HG02943 (cell line): Measurements from ENCODE around the gene GALNT13.

Experiments used
- ATAC-seq: cut with Tn5 transposase; IDR thresholded peaks from one replicate; pipeline ENCODE4 v1.9.1; 2021; ENCODE audit warnings: mild to moderate bottlenecking, low read depth, moderate library complexity; ENCODE audit not compliant: unreplicated experiment

The GALNT13 gene

DNA sequence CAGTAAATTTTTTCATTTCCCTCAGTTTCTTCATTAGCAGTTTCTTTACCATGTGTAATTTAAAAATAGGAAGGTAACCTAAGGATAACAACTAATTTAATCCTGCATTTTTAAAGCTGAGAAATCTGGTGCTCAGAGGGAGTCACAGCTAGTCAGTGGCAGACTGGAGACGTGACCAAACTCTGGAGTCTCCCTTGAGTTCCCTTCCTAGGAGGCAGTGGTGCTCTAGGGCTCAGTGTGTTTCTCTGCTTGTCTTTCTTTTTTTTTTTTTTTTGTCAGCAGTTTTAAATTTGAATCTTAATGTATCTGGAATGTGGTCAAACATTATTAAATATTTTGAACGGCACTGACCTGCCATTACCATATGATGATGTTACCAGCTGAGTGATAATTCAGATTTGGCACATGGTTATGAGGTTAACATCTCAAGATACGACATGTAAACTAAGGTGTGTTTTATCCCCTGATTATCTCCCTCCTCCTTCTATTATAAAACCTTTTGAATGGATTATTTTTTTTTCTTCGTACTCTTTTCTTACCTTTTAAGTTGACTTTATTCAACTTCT lies 226.2 kb downstream of the GALNT13 start:
- ATAC-seq: no peak

DNA sequence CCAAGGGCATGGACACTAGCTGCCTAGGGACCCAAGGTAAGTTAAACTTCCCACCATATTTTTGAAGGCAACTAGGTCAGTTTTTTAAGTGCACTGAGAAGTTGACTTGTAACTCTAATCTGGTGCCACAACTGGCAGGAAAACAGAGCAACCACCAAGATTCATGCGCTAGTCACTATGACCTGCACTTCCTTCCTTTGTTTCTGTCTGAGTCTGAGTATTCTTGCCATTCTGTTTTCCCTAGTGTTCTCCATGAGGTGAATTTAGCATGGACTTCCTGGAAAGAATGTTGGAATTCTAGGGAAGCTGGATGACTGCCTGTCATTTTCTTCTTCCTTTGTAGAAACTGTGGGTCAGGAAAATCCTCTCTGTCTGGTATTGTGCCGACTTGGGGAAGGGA lies 249.0 kb downstream of the GALNT13 start:
- no peak for ATAC-seq

DNA sequence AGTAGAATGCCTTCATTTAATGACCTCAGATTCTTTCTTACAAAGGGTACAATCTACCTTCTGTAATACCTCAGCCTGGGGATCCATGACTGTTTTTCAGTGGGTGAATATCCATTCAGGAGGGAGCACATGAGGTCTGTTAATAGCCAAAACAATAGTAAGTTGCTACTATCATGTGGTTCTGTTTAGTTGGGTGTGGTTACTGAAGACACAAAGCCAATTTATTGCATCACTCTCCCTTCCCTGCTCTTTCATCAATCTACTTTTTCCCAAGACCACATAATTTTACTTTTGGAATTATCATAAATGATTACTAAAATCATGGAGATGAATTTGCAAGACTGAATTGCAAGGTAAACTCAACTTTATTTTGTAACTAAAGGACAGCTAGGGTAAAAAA lies 254.2 kb downstream of the GALNT13 start:
- no peak for ATAC-seq

DNA sequence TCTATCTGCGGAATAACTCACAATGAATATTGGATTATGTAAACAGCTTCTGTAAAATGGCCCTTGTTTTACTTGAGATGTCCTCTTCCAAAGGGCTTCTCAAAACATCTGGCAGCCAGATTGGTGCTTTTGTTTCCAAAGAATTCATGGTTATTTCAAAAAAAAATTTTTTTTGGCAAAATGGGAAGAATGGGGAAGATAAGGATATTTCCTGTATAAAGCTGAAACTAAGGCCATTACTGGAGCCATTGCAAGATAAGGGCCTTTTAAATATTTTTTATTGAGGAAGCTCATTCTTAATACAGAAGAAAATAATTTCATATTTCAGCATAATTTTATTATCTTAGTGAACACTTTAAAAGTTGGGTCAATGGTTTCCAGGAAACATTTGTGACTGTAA lies 259.1 kb downstream of the GALNT13 start:
- no peak for ATAC-seq

DNA sequence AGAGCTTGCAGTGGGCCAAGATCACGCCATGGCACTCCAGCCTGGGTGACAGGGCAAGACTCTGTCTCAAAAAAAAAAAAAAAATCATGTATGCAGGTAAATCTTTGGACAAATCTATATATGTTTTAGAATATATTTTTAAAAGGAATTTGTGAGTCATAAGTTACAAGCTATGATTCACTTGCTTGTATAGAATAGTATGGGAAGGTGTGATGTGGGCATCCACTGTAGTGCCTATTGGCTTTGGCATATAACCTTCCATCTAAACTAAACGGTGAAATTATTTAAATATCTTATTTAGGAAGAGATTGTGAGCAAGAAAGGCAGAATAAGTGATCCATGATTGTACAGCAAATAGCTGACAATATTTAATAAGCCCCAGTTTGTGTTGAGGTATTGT lies 261.1 kb downstream of the GALNT13 start:
- ATAC-seq: no peak

DNA sequence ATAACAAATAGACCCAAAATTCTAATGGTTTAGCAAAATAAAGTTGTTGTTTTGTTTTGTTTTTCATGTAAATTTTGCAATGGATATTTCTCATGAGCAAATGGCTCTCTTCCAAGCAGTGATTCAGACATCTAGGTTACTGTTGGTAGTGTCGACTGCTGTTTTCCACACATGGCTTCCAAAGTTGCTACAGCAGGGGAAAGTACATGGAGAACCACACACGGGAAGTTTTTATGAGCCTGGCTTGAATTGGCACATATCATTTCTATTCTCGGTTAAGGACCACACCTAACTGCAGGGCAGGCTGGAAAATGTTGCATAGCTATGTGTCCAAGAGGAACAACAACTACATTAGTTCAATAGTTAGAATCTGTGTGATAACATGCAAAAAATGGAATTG lies 262.1 kb downstream of the GALNT13 start:
- no peak for ATAC-seq

DNA sequence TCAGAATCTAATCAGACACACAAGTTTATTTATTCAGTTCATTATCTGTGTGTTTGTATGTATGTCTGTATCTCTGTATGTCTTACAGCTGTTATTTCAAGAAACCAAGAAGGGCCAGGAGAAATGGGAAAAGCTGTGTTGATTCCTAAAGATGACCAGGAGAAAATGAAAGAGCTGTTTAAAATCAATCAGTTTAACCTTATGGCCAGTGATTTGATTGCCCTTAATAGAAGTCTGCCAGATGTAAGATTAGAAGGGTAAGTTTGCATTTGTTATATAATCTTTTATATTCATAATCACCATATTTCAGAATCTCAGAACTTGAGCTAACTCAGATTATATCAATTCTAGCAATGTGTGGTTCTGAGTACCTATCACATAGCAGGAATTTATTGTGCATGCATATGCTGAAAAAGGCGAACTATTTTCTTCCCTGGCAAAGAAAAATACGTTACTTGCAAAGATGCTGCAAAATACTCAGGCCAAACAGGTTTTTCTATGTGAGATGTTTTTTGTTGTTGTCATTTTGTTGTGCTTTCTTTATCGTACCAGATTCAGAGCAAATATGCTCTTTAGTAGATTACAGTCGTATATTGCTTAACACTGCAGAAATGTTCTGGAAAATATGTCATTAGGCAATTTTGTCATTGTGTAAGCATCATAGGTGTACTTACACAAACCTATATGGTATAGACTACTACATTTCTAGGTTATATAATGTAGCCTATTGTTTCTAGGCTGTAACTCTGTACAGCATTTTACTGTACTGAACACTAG lies 268.7 kb downstream of the GALNT13 start:
- ATAC-seq: no peak

DNA sequence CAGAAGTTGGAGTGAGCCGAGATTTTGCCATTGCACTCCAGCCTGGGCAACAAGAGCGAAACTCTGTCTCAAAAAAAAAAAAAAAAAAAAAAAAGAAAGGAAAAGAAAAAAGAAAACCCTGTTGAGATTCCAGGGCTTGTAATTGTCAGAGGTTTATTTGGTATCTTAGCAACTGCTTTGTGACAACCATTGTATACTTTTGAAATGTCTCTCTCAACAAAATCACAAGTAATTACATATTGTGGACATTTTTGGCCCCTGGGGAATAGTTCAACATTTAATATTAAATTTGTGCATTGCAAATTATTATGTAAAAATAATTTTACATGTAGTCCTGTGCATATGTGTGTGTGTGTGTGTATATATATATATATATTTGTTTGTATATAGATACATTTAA lies 270.8 kb downstream of the GALNT13 start:
- no peak for ATAC-seq

DNA sequence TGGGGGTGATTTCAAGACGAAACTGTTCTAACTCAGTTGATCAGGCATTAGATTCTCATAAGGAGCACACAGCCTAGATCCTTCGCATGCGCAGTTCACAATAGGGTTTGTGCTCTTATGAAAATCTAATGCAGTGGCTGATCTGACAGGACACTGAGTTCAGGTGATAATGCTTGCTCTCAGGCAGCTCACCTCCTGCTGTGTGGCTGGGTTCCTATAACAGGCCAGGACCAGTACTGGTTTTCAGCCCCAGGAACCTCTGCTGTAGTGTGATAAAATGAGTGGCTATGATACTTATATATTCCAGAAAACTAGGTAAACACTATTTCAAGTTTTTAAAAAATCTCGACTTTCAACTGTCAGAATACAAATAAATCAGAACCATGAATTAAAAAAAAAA lies 271.4 kb downstream of the GALNT13 start:
- ATAC-seq: no peak

DNA sequence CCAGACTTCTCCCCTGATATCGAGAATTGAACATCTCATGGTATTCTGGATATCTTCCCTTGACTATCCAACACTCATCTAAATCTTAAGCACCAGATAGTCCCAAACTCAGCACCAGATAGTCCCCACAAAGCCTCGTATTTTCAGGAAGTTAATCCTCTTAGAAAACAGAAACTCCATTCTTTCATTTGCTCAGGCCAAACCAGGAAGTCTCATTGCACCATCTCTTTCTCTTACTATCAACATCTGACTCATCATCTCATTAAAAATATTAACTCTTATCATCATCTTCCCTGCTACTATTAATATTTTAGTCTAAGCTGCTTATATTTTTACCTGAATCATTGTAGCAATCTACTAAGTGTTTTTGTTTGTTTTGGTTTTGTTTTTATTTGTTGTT lies 286.4 kb downstream of the GALNT13 start:
- ATAC-seq: no peak

DNA sequence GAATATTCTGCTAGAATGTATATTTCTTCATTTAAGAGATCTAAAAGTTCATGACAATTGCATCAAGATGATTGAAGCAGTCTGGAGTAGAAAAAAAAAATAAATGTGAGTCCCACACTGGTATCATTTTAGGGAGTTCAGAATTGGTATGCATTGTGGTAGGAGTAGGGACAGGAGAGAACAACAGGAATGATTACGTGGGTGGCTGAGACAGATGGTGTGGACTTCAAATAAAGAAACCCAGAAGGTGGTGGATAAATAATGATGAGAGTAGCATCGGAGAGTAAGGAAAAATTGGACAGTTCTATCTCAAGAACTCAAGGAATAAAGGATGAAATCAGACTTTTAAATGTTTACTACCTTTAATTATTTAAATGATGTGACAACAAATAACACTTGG lies 289.6 kb downstream of the GALNT13 start:
- ATAC-seq: no peak

DNA sequence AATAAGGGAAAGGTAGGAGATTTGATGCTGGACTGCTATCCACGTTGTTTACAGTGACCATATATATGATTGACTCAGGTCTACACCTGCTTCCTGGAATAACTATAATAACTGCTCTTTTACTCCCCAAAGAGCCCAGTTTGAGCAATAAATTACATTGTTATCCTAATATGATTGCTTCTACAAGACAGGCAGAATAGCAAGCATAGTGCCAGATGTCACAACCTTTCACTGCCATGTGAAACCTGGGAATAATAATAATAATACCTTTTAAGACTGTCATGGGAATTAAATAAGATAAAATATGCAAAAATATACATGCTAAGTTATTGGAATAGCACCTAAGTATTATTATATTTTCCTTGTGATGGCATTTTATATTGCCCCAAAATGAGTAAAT lies 298.7 kb downstream of the GALNT13 start:
- ATAC-seq: no peak

DNA sequence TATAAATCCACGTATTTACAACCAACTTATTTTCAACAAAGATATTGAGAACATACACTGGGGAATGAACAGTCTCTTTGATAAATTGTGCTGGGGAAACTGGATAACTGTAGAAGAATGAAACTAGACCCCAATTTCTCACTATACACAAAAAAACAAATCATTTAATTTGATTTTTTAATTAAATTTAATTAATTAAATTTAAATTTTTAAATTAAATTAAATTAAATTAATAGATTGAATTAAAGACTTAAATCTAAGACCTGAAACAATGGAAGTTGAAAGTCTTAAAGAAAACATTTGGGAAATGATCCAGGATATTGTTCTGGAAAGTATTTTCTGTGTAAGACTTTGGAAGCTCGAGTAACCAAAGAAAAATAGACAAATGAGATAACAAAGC lies 301.4 kb downstream of the GALNT13 start:
- no peak for ATAC-seq

DNA sequence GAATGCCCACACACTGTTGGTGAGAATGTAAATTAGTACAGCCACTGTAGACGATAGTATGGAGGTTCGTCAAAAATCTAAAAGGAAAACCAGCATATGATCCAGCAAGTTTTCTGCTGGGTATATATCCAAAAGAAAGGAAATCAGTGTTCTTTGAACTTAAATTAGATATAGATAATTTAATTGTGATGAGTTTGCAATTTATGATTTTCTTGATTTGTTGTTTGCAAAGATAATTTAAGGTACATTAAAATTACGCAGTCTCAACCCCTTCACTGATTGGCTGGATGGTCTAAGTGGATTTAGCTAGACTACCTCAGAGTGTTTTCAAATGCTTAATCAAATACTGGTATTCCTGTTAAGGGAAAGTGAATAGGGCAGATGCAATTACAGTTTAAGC lies 302.2 kb downstream of the GALNT13 start:
- no peak for ATAC-seq

DNA sequence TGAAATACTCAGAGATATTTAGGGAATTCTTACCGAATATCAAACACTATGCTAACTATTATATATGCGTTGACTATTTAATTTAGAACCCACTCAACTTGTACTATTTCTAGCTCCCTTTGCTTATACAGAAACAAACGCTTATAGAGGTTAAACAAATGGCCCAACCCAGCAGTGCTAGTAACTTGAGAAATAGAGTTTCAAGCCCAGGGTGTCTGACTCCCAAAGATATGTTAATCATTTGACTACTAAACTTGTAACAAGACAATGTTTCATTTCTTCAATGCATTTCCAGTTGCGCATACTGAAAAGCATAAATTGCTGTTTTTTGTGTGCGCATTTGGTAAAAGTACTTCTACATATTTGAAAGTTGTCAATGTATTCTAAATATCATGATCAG lies 310.3 kb downstream of the GALNT13 start:
- ATAC-seq: no peak

DNA sequence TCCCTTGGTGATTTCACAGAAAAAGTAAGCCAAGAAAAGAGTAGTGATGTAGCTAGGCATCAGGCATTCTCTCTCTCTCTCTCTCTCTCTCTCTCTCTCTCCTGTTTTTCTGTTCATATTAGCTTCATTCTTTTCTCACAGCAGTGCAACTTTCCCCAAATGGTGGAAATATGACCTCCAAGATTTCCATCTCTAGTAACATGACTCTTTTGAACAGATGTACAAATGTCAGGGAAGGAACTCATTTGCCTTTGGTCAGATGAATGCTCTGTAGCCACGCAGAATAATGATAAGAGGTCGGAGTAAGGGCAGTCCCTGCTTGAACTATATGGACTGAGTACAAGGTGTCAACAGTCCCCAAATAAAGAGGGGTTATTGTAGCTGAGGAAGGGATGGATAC lies 316.2 kb downstream of the GALNT13 start:
- no peak for ATAC-seq

DNA sequence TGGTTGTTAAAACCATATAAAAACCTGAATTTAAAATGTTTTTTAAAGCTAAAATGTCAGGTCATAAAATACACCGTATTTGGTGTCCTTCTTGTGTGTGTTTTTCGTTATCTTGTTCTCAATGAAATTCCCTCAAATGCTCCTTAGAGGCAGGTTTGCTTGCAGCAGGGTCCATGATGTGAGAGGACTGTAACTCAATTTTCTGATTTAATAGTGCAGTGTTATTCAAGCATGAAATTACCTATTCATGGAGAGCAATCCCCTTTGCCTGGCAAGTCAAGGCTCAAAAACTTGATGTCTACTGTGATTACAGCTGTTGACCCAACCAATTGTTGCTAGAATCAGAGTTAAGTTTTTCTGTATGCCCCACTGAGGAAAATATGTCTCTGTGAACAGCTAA lies 318.2 kb downstream of the GALNT13 start:
- ATAC-seq: no peak

DNA sequence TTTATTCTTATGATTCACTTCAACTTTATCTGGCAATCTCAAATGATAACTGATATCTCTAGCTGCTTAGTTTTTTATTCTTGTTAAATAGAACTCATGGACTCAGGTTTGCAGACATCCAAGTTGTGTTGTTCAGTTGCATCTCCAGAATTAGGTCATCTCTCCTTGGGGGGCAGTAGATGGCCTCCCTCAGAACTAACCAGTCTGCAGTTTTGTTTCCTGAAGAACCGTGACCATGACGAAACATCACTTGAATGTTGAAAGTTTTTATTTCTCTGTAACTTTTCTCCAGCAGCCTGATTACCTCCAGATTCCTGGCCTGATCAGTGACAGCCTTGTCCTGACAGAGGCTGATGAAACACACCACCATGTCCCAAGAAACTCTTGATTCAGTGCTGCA lies 321.5 kb downstream of the GALNT13 start:
- no peak for ATAC-seq

DNA sequence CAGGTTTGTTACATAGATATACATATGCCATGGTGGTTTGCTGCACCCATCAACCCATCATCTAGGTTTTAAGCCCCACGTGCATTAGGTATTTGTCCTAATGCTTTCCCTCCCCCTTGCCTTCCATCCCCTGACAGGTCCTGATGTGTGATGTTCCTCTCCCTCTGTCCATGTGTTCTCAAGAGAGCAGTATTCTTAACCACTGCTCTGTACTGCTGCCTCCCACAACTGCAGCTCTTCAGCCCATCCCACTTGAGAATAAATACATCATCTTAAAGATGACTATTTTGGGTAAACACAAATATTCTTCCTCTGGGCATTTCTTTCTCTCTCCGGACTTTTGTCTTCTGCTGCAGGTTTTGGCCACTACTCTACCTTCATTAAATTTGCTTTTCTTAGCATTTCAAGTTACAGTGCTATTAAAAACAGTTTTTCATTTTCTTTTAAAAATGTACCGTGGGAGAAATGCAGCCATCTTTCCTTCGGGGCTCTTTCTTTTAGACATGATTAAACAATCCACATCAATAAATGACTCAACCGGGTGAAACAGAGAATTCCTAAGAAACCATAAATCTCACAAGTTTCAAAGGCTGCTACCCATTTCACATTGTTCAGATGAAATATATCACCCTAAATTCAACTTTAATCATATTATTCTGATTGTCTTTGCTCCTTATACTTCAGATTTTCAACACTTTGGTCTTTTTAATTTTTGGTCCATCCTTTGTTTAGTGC lies 323.4 kb downstream of the GALNT13 start:
- no peak for ATAC-seq

DNA sequence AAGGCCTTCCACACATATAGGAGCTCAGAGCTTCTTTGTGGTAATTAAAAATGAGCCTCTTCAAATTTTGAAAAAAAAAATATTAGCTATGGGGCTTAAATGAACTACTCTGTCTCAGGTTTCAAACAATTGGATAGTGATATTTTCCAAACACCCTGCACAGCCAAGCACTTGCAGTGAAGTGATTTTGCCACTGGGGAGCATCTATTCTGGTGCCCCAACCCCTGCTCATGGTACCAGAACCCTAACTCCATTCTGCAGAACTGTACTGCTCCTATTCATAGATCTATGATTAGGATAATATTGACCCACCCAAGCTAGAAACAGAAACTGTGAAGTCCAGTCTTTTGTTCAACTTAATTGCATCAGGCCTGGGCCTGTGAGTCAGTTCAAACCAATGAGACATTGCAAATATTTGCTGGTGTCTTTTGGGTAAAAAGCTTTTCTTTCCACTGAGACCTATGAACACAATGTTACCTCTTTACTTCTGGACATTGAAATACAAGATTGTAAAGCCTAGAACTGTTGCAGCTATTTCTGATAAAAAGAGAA lies 324.0 kb downstream of the GALNT13 start:
- no peak for ATAC-seq

DNA sequence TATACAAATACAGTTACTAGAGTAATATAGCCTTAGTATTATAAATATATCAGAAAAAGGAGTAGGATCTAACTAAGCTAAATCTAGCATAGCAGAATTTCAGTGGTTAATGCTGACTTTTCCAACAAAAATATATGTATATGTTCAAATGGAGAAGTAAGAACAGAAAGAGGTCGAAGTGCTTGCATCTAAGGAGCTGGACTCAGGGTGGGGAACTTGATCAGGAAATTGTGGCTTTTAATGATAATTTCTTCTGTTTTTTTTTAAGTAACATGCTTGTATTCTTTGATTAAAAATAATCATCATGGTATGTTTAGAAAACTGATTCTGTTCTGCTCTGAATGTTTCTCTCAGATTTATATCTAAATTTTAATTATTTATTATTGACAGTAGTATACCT lies 327.1 kb downstream of the GALNT13 start:
- ATAC-seq: no peak

DNA sequence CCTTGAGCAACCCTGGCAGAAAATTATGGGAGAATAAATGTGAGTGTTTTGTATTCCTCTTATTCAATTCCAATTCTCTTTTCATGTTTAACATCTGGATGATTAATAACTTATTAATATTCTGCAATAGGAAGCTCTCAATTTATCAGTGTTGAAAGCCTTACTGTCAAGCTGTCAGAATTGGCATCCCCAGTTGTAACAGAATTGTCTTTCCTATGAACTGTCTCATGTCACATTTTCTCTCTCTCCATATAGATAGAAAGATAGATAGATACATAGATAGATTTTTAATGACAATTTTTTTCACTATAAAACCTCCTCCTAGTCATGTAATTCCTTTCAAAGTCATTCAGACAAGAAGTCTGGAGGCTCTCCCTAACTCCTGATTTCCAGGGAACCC lies 331.5 kb downstream of the GALNT13 start:
- ATAC-seq: no peak
